HG03025 (cell line): ENCODE measurements around the gene MMRN2.
A peak's percentile ranks its signal among the peaks of the same experiment; 100 is the strongest.

ENCODE experiments used
- ATAC-seq: cut with Tn5 transposase; IDR thresholded peaks from one replicate; pipeline ENCODE4 v1.9.1; 2021; ENCODE audit warnings: mild to moderate bottlenecking, moderate library complexity; ENCODE audit not compliant: unreplicated experiment, low FRiP score

MMRN2 gene

GRCh38 chr10:86970162-86970981 lies 13.0 kb upstream of the MMRN2 start:
- ATAC-seq: no peak

GRCh38 chr10:86969421-86970041 lies 12.1 kb upstream of the MMRN2 start:
- ATAC-seq: no peak

- ATAC-seq: no peak
Measured at GRCh38 chr10:86968994-86969355, 11.6 kb upstream of the MMRN2 start.

- no peak for ATAC-seq
Measured at GRCh38 chr10:86968271-86968993, 11.0 kb upstream of the MMRN2 start, which contains the start of gene ADIRF. ADIRF (plus strand) TSS chr10:86968482; CDS start chr10:86968545, 63 bp downstream.

- ATAC-seq: no peak
Measured at GRCh38 chr10:86967481-86967941, 10.1 kb upstream of the MMRN2 start.

GRCh38 chr10:86965986-86966654 lies 8.7 kb upstream of the MMRN2 start:
- peak; percentile 39 for ATAC-seq

- ATAC-seq: no peak
Measured at GRCh38 chr10:86964847-86965190, 7.4 kb upstream of the MMRN2 start.

GRCh38 chr10:86964061-86964846 lies 6.8 kb upstream of the MMRN2 start:
- ATAC-seq: no peak

- no peak for ATAC-seq
Measured at GRCh38 chr10:86963341-86963919, 6.0 kb upstream of the MMRN2 start.

- ATAC-seq: no peak
Measured at GRCh38 chr10:86962981-86963310, 5.5 kb upstream of the MMRN2 start.

GRCh38 chr10:86962136-86962980 lies 4.9 kb upstream of the MMRN2 start:
- no peak for ATAC-seq

GRCh38 chr10:86961481-86962091 lies 4.2 kb upstream of the MMRN2 start:
- ATAC-seq: no peak

GRCh38 chr10:86960863-86961434 lies 3.5 kb upstream of the MMRN2 start:
- no peak for ATAC-seq

GRCh38 chr10:86960003-86960862 lies 2.8 kb upstream of the MMRN2 start:
- no peak for ATAC-seq

GRCh38 chr10:86959737-86960002 lies 2.3 kb upstream of the MMRN2 start:
- ATAC-seq: no peak

GRCh38 chr10:86958901-86959736 lies 1.7 kb upstream of the MMRN2 start:
- no peak for ATAC-seq
